NCI-H2029 treated with DMSO at 0.1 percent for 48 hours (cell line): ENCODE data around the gene SPATA12.

Source experiments
- DNase-seq: peaks from one replicate; lab custom pipeline; 2025; lab: John Stamatoyannopoulos, UW

Gene SPATA12, protein sequence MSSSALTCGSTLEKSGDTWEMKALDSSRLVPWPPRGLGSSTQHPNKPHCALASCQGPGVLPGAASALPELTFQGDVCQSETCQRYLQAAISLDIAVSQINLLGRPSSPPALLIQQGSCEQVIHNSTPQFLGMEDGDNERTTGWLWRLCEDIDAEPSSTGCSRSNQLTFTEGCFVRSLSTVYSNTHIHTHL

DNA sequence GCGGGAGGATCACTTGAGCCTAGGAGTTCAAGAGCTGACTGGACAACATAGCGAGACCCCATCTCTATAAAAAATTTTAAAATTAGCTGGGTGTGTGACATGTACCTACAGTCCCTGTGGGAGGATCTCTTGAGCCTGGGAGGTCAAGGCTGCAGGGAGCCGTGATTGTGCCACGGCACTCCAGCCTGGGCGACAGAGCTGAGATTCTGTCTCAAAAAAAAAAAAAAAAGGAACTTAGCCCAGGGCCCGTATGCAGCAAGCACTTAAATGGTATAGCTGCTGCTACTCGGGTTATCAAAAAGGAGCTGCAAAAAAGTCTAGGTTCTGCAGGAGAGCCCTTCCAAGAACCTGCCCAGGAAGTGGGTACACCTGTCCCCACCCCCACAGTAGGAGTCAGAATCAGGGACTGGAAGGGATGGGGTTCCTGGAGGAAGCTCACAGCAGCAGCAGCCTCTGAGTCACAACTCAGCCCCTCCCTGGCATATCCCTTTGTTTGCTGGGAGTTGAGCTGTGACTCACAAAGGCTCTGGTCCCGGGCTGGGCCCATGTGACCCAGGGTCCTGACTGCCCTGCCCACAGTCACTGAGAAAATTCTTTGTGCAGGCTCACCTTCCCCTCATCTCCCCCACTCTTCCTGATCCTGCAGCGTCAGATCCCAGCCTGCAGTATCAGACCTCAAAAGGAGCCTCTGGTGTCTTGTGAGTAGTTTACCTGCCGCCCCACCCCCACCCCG lies at the start of gene SPATA12:
Gene SPATA12, plus strand, starts transcription at position 576 of the 733 bp plus-strand sequence. CDS start 13,031 bp downstream, outside the sequence.
- no peak for DNase-seq

GRCh38 chr3:57011022-57011421 lies 49.4 kb upstream of the SPATA12 start:
- no peak for DNase-seq

DNA sequence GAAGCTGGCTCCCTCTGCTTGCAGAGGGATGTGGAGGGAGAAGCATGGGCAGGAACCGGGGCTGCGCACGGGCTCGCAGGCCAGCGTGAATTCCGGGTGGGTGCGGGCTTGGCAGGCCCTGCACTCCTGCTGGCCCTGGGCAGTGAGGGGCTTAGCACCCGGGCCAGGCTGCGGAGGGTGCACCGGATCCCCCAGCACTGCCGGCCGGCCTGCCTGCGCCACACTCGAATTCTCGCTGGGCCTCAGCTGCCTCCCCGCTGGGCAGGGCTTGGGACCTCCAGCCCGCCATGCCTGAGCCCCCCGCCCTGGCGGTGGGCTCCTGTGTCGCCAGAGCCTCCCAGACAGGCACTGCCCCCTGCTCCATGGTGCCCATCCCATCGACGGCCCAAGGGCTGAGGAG lies 47.6 kb upstream of the SPATA12 start:
- no peak for DNase-seq

GRCh38 chr3:57015350-57015729 lies 45.1 kb upstream of the SPATA12 start:
- DNase-seq = no peak

GRCh38 chr3:57015912-57016311 lies 44.6 kb upstream of the SPATA12 start:
- DNase-seq = no peak

DNA sequence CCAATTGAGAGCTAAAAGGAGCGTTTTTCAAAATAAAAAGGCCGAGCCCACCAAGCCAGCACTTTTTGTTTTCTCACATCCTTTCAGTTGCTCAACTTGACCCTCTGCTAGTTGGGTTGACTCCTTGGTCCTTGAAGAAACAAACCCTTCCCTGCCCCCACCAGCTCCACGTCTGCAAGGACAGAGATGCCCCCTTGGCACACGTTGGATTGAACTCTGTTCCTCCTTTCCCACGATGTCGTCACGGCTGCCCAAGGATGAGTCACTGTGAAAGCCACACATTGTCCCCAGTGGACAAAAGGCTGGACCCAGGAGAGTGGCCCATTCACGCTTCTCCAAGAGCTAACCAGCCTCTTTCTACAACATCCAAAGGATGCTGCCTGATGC lies 43.0 kb upstream of the SPATA12 start:
- no peak for DNase-seq

DNA sequence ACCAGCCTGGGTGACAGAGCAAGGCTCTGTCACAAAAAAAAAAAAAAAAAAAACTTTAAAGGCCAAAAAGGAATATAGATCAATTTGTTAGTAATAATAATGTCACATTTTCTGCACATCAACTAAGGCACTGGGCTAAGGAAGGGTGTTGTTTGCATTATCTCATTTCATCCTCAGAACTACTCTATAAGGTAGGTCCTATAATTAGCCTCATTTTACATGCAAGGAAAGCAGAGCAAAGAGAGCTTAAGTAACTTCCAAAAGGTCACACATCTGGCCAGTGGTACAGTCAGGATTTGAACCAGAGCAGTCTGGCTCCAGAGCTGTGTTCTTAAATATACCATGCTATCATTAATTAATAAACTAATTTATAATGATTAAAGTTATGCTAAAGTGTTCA lies 42.2 kb upstream of the SPATA12 start:
- DNase-seq = no peak

DNA sequence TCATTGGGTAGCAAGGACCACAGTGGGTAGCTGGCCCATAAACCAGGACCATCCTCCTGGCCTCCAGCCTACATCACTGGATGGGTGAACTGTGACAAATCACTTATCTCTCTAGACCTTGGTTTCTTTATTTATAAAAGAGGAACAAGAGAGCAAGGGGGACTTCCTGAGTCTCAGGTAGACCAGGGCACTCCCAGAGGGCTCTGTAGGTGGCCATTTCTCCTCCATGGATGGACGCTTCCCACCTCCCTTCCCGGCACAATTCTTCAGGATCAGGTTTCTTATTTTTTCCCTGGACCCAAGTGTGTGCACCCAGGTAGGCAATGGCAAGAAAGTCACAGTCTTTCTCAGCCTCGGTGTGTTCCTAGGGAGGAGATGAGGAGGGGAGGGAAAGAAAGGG lies 41.4 kb upstream of the SPATA12 start:
- no peak for DNase-seq

GRCh38 chr3:57025237-57025636 lies 35.2 kb upstream of the SPATA12 start:
- DNase-seq = no peak

DNA sequence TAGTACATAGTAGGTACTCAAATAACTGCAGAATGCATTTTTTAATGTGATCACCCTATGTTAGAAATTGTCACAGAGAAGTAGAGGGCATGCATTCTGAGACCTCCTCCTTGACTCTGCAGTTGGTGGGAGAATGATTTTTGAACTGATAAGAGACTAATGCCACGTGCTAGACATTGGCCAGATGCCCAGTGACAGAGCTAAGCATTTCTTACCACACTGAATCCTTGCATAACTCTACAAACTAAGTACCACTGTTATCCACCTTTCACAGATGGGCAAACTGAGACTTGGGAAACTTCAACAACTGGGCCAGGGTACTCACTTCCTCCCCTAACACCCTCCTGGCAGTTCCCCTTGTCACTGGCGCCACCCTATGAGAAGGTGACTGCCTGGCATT lies 33.5 kb upstream of the SPATA12 start:
- no peak for DNase-seq

DNA sequence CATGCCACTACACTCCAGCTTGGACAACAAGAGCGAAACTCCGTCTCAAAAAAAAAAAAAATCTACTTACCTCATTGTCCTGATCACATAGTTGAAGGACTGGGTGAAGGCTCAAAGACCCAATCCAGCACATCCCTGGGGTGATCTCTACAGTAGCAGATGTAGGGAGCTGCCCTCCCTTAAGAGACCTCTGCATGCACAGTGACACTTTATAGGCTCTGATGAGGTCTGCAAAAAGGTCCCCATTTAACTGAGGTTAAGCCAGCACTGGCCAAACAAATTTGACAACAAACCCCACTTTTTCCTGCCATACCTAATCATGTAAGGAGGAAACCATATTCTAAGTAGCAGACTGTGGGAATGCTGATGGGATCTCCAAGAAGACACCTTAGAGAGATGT lies 31.1 kb upstream of the SPATA12 start:
- DNase-seq = no peak

DNA sequence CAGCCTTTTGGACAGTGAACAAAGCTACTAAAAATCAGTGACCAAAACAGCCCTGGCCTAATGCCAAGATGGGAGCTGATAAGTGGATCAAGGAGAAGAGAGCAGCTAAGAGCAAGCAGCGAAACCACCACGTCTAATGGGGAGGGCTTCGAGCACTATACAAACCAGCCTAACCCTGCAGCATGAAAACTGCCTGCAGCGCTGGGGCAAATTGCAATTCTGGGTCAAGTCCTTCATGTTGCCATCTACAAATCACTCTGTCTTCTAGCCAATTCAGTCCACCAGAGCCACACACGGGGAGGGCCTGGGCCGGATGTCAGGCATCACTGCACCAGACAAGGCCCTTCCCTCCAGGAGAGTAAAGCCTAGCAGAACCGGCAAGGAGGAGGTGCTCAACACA lies 30.5 kb upstream of the SPATA12 start:
- DNase-seq = no peak

DNA sequence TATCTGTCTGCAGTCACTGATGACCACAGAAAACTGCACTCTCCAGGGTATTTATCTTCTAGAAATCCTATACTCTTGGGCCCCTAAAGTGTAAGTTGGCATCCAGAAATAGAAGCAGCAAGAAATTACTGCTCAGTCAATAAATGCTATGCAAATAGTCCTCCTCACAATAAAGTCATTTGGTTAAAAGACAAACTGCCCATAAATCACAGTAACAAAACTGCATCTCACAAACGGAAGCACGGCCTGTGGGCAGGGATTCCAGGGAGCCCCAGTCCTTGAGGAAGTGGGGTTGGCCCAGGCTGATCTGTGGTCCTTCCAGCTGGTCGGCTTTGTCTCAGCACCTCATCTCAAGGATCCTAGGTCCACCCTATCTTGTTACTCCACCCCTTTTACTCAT lies 29.7 kb upstream of the SPATA12 start:
- no peak for DNase-seq

DNA sequence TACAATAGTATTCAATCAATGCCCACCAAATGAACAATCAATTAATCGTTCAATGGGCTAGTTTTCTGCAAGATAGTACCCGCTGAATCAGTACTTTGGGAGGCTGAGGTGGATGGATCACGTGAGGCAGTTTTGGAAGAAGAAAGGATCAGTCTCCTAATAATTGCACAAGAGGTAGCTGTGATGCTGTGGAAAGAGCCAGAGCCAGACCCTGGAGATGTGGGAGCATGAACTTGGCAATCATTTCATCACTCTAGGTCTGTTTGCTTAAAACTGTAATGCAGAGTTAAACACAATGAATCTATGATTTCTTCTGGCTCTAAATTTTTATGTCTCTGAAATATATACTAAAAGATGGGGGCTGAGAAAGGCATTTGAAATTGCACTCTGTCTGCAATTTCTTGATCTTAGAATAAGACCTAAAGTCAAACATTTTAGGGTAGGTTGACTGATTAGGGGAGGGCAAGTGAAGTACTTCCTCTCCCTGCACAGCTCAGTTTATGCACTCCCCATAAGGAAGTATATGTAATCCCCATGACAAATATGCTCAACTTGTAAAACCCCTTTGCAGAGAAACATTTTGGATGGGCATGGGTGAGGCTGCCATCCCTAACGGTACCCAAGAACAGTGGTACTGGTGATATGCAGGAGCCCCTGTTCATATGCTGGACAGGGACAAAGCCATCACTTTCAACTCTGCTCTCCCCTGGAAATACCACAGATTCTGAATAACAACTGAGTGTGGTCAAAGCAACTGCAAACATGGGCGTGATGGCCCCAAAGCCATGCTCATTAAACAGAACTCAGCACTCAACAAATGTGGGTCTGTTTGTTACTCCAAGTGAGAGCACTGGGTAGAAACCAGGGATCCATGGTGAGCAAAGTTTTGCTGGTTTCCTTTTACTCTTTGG lies 28.6 kb upstream of the SPATA12 start:
- no peak for DNase-seq

- no peak for DNase-seq
Observed at GRCh38 chr3:57036952-57037351, 23.5 kb upstream of the SPATA12 start.

DNA sequence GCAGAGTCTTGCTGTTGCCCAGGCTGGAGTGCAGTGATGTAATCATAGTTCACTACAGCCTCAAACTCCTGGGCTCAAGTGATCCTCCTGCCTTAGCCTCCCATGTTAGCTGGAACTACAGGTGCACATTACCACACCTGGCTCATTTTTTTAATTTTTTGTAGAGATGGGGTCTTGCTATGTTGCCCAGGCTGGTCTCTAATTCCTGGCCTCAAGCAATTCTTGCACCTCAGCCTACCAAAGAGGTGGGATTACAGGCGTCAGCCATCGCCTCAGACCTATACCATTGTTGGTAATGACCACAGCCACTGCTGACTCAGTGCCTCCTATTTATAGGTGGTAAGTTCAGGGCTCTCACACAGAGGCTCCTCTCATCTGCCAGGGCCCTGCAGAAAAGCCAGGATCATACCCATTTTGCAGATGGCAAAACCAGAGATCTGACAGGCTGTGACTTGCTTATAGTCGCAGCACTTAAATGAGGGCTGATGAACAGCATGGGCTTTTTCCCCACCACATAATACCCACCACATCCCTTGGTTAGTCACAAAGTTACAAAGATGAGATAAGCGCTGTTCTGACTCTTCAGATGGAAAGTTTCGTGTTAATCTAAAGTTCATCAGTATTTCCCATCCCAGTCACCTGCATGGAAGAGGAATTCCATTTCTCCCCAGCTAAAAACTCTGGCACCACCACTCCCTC lies 21.8 kb upstream of the SPATA12 start:
- DNase-seq = no peak

- DNase-seq = no peak
Observed at GRCh38 chr3:57041674-57042073, 18.8 kb upstream of the SPATA12 start.

DNA sequence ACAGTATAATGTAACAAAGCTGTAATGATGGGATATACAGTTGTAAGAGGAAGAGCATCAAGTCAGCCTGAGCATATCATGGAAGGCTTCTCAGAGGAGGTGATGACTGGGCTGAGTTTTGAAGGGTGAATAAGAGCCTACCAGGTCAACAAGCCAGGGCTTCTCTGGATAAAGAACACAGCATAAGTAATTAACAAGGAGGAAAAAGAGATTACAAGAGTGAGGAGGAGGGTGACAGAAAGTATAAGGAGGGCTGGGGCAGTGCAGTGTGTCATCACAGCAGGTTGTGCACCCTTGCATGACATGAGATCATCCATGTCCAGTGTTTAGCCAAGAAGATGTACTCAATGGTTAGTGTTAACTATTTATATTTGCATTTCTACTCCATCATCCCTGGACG lies 16.9 kb upstream of the SPATA12 start:
- DNase-seq = no peak

- no peak for DNase-seq
Observed at GRCh38 chr3:57046101-57046765, 14.2 kb upstream of the SPATA12 start.

- no peak for DNase-seq
Observed at GRCh38 chr3:57048052-57048671, 12.3 kb upstream of the SPATA12 start.

GRCh38 chr3:57048728-57049127 lies 11.7 kb upstream of the SPATA12 start:
- no peak for DNase-seq
